Fibroblast of the aortic adventitia (primary cell): ENCODE results near the gene SOX6. TPM values are rescaled to one million over a fixed set of nuclear protein-coding genes. Genes with fewer than 3 reads are reported as not detected.

Experiments
- DNase-seq: peaks from one replicate; pipeline ENCODE4 v3.0.0-alpha.2; 2010; ENCODE audit warnings: low read depth
- H3K4me3 ChIP-seq: 2 replicates; pipeline ENCODE4 v1.5.1; 2011; ENCODE audit warnings: low read depth, mild to moderate bottlenecking, control low read depth, low read length, moderate library complexity
- CTCF ChIP-seq: IDR thresholded peaks from 2 replicates; pipeline ENCODE4 v1.5.1; 2011; ENCODE audit warnings: mild to moderate bottlenecking, low read length, control low read depth, inconsistent platforms; ENCODE audit not compliant: insufficient read depth
- total RNA-seq: library from RNA; depleted of rRNA; stranded (reverse); fragments of >200 nt; gene quantifications from 2 replicates; pipeline ENCODE4 v1.2.3, GENCODE V29; 2012; ENCODE audit warnings: low replicate concordance

SOX6 gene
- total RNA-seq, 1 donor, result 0.36 TPM

GRCh38 chr11:16292167-16292859 lies 64.0 kb downstream of the SOX6 start:
- no peak for TF ChIP-seq CTCF
- no peak for DNase-seq

GRCh38 chr11:16291729-16292128 lies 64.6 kb downstream of the SOX6 start:
- no peak overlapping the region for H3K4me3 ChIP-seq
- TF ChIP-seq CTCF, result no peak
- no peak for DNase-seq

More at GRCh38 chr11:16292167-16292859, 64.0 kb downstream of the SOX6 start:
- no peak overlapping the region for H3K4me3 ChIP-seq

DNA sequence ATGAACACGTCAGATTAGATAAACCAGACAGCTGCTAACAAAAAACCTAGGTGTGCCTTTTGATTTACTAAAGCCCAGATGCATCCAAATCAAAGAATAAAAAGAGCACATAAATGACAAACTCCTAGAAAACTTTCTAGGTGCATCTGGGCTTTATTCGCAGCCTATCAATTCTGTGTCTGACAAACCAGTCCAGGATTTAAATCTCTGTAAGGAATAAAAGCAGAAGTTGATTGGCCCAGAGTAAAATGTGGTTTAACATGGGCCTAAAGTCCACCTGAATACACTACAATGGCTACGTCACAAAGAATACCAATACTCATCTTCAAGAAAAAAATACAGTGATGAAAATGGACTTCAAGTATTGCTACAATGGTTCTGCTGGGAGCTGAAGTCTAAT lies 66.8 kb downstream of the SOX6 start:
- no peak for DNase-seq
- no peak overlapping the region for H3K4me3 ChIP-seq
- no peak for TF ChIP-seq CTCF

GRCh38 chr11:16287630-16288280 lies 68.6 kb downstream of the SOX6 start:
- no peak for TF ChIP-seq CTCF

GRCh38 chr11:16286095-16286494 lies 70.3 kb downstream of the SOX6 start:
- no peak for DNase-seq
- no peak for TF ChIP-seq CTCF
- H3K4me3 ChIP-seq, result no peak overlapping the region

More at GRCh38 chr11:16287630-16288280, 68.6 kb downstream of the SOX6 start:
- no peak overlapping the region for H3K4me3 ChIP-seq
- no peak for DNase-seq

DNA sequence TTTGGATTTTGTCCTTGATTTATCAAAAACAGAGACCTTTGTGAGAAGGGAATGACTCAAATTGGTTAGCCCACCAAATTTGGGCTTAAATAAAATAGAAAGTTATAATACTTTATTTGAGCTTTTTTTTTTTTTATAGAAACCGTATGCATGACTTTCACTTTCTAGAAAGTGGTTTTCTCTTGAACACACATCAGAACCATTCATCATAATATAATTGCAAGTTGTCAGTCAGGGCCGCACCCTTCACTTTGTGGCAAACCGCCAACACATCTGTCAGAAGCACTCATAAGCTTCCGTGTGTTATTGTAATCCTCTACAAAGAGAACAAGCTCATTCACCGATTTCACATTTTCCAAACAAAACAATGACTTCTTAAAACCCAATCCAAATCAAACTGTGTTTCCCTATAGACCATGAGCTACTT lies 76.1 kb downstream of the SOX6 start:
- DNase-seq, result no peak
- no peak overlapping the region for H3K4me3 ChIP-seq
- TF ChIP-seq CTCF, result no peak
